ENCODE results near the gene KLF6.

The KLF6 gene

DNA sequence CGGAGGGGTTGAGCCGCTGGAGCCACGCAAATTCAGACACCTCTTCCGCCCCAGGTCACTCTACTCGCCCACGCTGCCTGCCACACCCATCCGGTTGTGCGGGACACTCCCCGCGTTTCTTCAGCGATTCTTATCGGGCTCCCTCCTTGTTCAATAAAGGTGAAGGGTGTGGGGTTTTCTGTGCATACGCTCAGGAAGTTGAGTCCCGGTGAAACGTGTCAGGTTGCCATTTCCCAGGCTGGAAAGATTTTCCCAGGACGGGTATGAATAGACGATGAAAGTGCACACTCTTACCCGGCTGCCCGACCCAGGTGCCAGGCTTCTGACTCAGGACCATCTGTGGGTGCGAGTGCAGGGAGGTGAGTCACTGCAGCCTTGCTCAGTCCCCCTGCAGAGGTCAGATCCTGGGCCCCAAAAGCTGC lies 22.0 kb downstream of the KLF6 start:
- H3K36me3 ChIP-seq (ENCODE audit: control insufficient read depth in 2 of 2, insufficient read depth in 2 of 2, low read length in 2 of 2), result no peaks in the 10 kb centered on the region
- H3K4me3 ChIP-seq (ENCODE audit: low read length in 2 of 2), result no peak overlapping the region
- H3K4me1 ChIP-seq (ENCODE audit: control insufficient read depth, insufficient read depth, low read length), result peaks cover 7% of the 10 kb centered on the region
- H3K9ac ChIP-seq (ENCODE audit: low read length in 2 of 2), result no peak overlapping the region
- H3K27me3 ChIP-seq (ENCODE audit: control insufficient read depth in 1 of 2, insufficient read depth in 2 of 2, low read length in 2 of 2), result no peaks in the 10 kb centered on the region
- H3K27ac ChIP-seq (ENCODE audit: low read length), result no peak overlapping the region
- H3K9me3 ChIP-seq (ENCODE audit: control insufficient read depth in 2 of 2, low read length in 2 of 2), result no peaks in the 10 kb centered on the region

DNA sequence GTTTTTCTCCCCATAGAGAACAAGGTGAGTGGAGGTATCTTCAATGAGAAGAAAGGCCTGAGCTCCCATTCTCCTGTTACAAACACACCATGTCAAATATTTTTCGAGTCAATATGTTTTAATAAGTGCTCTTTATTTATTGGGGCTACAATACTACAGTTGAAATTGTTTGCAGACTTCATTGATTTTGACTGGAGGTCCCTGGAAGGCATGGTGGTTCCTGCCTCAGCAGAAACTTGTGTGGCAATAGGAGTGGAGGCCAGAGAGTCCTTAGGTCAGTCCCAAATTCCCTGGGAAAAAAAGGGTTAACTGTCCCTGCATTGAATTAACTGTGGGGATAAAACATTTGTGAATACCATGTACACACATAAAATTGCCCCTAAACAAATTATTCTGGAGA lies 22.7 kb downstream of the KLF6 start:
- Histone ChIP-seq H3K27me3 (ENCODE audit: control insufficient read depth in 1 of 2, insufficient read depth in 2 of 2, low read length in 2 of 2) (no peaks in the 10 kb centered on the region), H3K27ac (ENCODE audit: low read length) (no peak overlapping the region), H3K9me3 (ENCODE audit: control insufficient read depth in 2 of 2, low read length in 2 of 2) (no peaks in the 10 kb centered on the region), H3K4me1 (ENCODE audit: control insufficient read depth, insufficient read depth, low read length) (peaks cover 7% of the 10 kb centered on the region), H3K4me3 (ENCODE audit: low read length in 2 of 2) (no peak overlapping the region), H3K9ac (ENCODE audit: low read length in 2 of 2) (no peak overlapping the region), H3K36me3 (ENCODE audit: control insufficient read depth in 2 of 2, insufficient read depth in 2 of 2, low read length in 2 of 2) (no peaks in the 10 kb centered on the region)

DNA sequence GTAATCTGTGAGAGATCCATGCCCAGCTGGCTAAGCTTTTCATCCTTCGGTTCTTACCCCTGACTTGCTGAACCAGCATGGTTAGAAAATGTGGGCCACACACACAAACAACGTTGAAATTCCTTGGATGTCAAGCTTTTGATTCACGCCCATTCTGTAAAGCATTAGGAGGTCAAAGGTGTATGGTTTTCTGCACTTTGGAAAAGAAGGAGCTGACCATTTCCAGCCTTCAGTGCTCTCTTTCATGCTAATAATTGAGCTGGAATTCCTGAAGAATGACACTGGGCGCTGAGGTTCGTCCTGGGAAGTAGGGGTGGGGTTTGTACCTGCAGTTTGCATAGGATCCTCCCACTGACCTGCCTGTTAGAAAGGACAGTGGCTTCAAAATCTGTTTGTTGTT lies 23.1 kb downstream of the KLF6 start:
- no peak overlapping the region for H3K27ac ChIP-seq (ENCODE audit: low read length)
- peaks cover 7% of the 10 kb centered on the region for H3K4me1 ChIP-seq (ENCODE audit: control insufficient read depth, insufficient read depth, low read length)
- H3K27me3 ChIP-seq (ENCODE audit: control insufficient read depth in 1 of 2, insufficient read depth in 2 of 2, low read length in 2 of 2), result no peaks in the 10 kb centered on the region
- no peaks in the 10 kb centered on the region for H3K36me3 ChIP-seq (ENCODE audit: control insufficient read depth in 2 of 2, insufficient read depth in 2 of 2, low read length in 2 of 2)
- no peak overlapping the region for H3K4me3 ChIP-seq (ENCODE audit: low read length in 2 of 2)
- no peaks in the 10 kb centered on the region for H3K9me3 ChIP-seq (ENCODE audit: control insufficient read depth in 2 of 2, low read length in 2 of 2)
- no peak overlapping the region for H3K9ac ChIP-seq (ENCODE audit: low read length in 2 of 2)

DNA sequence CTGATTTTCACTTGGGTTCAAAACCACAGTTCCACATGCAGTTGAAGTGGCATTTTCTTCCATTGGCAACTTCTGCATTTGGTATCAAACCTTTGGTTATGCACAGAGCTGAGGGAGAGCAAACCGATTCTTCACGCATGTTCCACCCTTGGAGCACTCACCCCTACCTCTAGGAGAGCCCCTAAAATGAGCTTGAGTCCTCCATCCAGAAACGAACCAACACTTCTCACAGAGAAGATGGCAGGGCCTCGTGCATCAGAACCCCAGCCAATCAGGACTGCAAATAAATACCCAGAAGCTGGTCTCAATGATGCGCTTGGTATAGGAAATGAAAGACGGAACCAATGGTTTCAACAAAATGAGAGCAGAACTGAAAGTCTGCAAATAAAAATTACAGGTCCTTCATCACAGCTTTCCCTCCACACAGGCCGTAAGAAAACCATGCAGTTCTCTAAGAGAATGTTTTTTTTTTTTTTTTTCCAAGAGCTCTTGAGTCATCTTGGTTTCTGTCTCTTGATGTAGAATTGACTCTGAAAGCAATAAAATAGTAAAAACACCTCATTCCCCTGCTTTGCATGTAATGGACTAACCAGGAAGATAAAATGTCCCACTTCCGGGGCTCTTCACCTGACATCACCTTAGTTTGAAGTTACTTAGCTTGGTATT lies 23.9 kb downstream of the KLF6 start:
- Histone ChIP-seq H3K9ac (ENCODE audit: low read length in 2 of 2) (no peak overlapping the region), H3K9me3 (ENCODE audit: control insufficient read depth in 2 of 2, low read length in 2 of 2) (no peaks in the 10 kb centered on the region), H3K27ac (ENCODE audit: low read length) (no peak overlapping the region), H3K4me3 (ENCODE audit: low read length in 2 of 2) (no peak overlapping the region), H3K4me1 (ENCODE audit: control insufficient read depth, insufficient read depth, low read length) (peaks cover 7% of the 10 kb centered on the region), H3K27me3 (ENCODE audit: control insufficient read depth in 1 of 2, insufficient read depth in 2 of 2, low read length in 2 of 2) (no peaks in the 10 kb centered on the region), H3K36me3 (ENCODE audit: control insufficient read depth in 2 of 2, insufficient read depth in 2 of 2, low read length in 2 of 2) (no peaks in the 10 kb centered on the region)

DNA sequence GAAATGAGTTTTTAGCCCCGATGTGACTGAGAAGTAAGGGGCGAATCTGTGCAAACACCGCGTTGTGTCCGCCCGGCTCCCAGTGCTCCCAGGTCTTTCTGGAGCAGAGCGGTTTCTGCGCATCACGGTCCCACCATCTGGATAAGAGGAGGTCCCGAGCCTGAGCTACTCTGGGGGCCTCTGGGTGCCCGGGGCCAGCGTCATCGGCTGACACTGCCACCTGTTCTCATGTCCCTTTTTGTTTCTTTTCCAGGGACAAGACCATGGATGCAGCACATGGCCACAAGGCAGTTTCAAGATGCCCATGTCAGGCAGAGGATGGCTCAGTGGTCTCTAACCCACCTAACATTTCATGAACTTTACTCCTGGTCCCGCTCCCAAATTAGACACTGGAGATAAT lies 24.9 kb downstream of the KLF6 start:
- Histone ChIP-seq H3K36me3 (ENCODE audit: control insufficient read depth in 2 of 2, insufficient read depth in 2 of 2, low read length in 2 of 2) (no peaks in the 10 kb centered on the region), H3K27ac (ENCODE audit: low read length) (no peak overlapping the region)

DNA sequence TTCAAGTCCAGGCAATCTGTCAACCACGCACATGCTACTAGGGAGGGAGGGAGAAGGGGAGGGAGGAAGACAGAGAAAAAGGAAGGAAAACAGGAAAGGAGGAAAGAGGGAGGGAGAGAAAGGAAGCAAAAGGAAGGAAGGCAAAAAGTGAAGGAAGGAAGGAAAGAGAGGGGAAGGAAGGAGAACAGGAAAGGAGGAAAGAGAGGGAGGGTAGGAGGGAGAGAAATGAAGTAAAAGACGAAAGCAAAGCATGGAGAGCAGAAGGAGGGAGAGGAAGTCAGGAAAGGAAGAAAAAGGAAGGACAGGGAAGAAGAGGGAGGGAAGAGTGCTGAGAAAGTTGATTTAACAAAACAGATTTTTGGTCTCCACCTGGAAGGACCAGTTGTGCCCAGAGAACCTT lies 25.6 kb downstream of the KLF6 start:
- Histone ChIP-seq H3K4me3 (ENCODE audit: low read length in 2 of 2) (no peak overlapping the region), H3K9ac (ENCODE audit: low read length in 2 of 2) (no peak overlapping the region), H3K27me3 (ENCODE audit: control insufficient read depth in 1 of 2, insufficient read depth in 2 of 2, low read length in 2 of 2) (no peaks in the 10 kb centered on the region), H3K9me3 (ENCODE audit: control insufficient read depth in 2 of 2, low read length in 2 of 2) (no peaks in the 10 kb centered on the region), H3K36me3 (ENCODE audit: control insufficient read depth in 2 of 2, insufficient read depth in 2 of 2, low read length in 2 of 2) (no peaks in the 10 kb centered on the region), H3K27ac (ENCODE audit: low read length) (no peak overlapping the region), H3K4me1 (ENCODE audit: control insufficient read depth, insufficient read depth, low read length) (peaks cover 4% of the 10 kb centered on the region)

More for the DNA sequence above, 24.9 kb downstream of the KLF6 start:
- Histone ChIP-seq H3K27me3 (ENCODE audit: control insufficient read depth in 1 of 2, insufficient read depth in 2 of 2, low read length in 2 of 2) (no peaks in the 10 kb centered on the region), H3K4me1 (ENCODE audit: control insufficient read depth, insufficient read depth, low read length) (peaks cover 4% of the 10 kb centered on the region), H3K9ac (ENCODE audit: low read length in 2 of 2) (no peak overlapping the region), H3K9me3 (ENCODE audit: control insufficient read depth in 2 of 2, low read length in 2 of 2) (no peaks in the 10 kb centered on the region), H3K4me3 (ENCODE audit: low read length in 2 of 2) (no peak overlapping the region)

DNA sequence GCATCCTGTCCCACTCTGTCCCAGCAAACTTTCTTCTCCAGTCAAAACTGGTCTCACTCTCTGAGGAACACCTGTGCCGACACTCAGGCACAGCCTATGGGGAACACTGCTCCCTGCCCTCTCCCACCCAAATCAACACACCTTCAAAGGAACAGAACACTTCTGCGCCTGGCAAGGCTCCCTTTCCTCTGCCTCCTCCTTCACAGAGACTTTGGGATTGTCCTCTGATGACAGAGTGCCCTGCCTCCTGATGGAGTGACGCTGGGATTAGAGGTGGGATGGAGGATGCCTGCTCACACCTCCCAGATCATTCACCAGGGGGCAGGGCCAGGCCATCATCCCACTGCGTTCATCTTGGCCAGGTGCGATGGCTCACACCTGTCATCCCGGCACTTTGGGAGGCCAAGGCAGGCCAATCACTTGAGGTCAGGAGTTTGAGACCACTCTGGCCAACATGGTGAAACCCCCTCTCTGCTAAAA lies 26.5 kb downstream of the KLF6 start:
- Histone ChIP-seq H3K27me3 (ENCODE audit: control insufficient read depth in 1 of 2, insufficient read depth in 2 of 2, low read length in 2 of 2) (no peaks in the 10 kb centered on the region), H3K9me3 (ENCODE audit: control insufficient read depth in 2 of 2, low read length in 2 of 2) (no peaks in the 10 kb centered on the region), H3K36me3 (ENCODE audit: control insufficient read depth in 2 of 2, insufficient read depth in 2 of 2, low read length in 2 of 2) (no peaks in the 10 kb centered on the region), H3K9ac (ENCODE audit: low read length in 2 of 2) (no peak overlapping the region), H3K4me1 (ENCODE audit: control insufficient read depth, insufficient read depth, low read length) (no peaks in the 10 kb centered on the region), H3K27ac (ENCODE audit: low read length) (no peak overlapping the region), H3K4me3 (ENCODE audit: low read length in 2 of 2) (no peak overlapping the region)

DNA sequence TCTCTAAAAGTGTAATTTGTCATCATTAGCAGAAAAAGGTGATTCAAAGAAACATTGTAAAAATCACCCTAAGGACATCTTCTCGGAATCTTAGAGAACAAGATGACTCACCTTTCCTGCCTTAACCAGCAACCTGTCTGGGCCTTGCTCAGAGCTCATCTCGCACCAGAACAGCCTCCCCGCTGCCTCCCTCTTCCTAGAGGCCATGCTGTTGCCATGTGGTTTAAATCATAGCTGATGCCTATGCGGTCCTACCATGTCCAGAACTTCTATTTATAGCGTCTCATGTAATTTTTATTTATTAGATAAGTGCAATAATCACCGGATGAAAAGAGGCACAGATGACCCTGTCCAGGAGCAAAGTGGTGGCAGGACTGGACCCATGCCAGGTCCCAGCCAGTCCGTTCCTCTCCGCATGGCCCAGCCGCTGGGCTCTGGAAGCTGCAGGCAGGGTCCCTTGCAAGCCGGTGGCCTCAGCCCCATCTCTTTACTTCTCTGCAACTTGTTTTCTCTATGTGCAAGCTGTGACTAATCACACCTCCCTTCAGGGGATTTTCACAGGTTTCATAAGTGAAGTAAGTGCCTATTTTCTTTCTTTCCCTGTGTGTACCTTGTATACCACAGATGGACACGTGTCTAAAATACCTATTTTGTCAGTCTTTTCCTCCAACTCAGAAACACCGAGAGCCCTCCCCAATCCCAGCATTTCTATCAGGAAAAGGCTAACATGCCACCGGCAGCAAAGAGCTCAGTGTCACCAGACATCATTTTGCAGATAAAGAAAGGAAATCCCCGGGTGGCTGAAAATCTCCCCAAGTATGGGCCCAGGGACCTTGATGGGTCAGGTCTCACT lies 27.1 kb downstream of the KLF6 start:
- no peaks in the 10 kb centered on the region for H3K36me3 ChIP-seq (ENCODE audit: control insufficient read depth in 2 of 2, insufficient read depth in 2 of 2, low read length in 2 of 2)
- no peaks in the 10 kb centered on the region for H3K27me3 ChIP-seq (ENCODE audit: control insufficient read depth in 1 of 2, insufficient read depth in 2 of 2, low read length in 2 of 2)
- no peaks in the 10 kb centered on the region for H3K4me1 ChIP-seq (ENCODE audit: control insufficient read depth, insufficient read depth, low read length)
- H3K27ac ChIP-seq (ENCODE audit: low read length), result no peak overlapping the region
- H3K4me3 ChIP-seq (ENCODE audit: low read length in 2 of 2), result no peak overlapping the region
- no peaks in the 10 kb centered on the region for H3K9me3 ChIP-seq (ENCODE audit: control insufficient read depth in 2 of 2, low read length in 2 of 2)
- H3K9ac ChIP-seq (ENCODE audit: low read length in 2 of 2), result no peak overlapping the region

DNA sequence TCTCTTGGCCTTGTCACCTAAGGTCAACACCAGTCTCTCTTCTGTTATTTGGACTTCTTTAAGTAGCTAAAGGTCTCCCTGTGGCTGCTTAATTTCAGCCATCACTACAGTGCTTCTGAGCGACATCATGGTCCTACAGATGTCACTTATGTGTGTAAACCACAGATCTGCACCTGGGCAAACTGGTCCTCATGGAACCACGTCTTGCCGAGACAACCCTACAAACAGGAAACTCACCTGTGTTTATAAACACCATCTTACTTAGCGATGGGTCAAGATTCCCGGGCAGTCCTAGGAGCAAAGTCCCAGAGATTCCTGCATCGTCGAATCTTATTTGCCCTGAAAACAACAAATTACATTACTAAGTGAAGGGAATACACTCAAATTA lies 27.8 kb downstream of the KLF6 start:
- H3K9me3 ChIP-seq (ENCODE audit: control insufficient read depth in 2 of 2, low read length in 2 of 2), result no peaks in the 10 kb centered on the region
- no peaks in the 10 kb centered on the region for H3K4me1 ChIP-seq (ENCODE audit: control insufficient read depth, insufficient read depth, low read length)
- H3K4me3 ChIP-seq (ENCODE audit: low read length in 2 of 2), result no peak overlapping the region
- H3K27me3 ChIP-seq (ENCODE audit: control insufficient read depth in 1 of 2, insufficient read depth in 2 of 2, low read length in 2 of 2), result no peaks in the 10 kb centered on the region
- no peak overlapping the region for H3K9ac ChIP-seq (ENCODE audit: low read length in 2 of 2)
- no peaks in the 10 kb centered on the region for H3K36me3 ChIP-seq (ENCODE audit: control insufficient read depth in 2 of 2, insufficient read depth in 2 of 2, low read length in 2 of 2)
- no peak overlapping the region for H3K27ac ChIP-seq (ENCODE audit: low read length)

DNA sequence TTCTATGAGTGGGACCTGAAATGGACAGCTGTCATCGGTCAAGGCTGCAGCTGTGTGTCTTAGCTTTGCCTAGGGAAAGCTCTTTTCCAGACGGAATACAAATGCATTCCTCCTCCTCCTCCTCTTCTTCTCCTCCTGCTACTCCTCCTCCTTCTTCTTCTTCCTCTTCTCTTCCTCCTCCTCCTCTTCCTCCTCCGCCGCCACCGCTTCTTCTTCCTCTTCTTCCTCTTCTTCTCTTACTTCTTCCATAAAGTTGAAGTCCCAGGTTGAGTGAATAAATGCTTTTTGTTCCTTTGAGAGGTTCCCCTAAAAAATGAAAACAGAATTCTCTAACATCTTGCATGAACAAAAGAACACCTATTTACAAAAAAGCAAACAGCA lies 28.7 kb downstream of the KLF6 start:
- Histone ChIP-seq H3K9me3 (ENCODE audit: control insufficient read depth in 2 of 2, low read length in 2 of 2) (no peaks in the 10 kb centered on the region), H3K36me3 (ENCODE audit: control insufficient read depth in 2 of 2, insufficient read depth in 2 of 2, low read length in 2 of 2) (no peaks in the 10 kb centered on the region), H3K4me3 (ENCODE audit: low read length in 2 of 2) (no peak overlapping the region), H3K27me3 (ENCODE audit: control insufficient read depth in 1 of 2, insufficient read depth in 2 of 2, low read length in 2 of 2) (no peaks in the 10 kb centered on the region), H3K4me1 (ENCODE audit: control insufficient read depth, insufficient read depth, low read length) (no peaks in the 10 kb centered on the region), H3K9ac (ENCODE audit: low read length in 2 of 2) (no peak overlapping the region), H3K27ac (ENCODE audit: low read length) (no peak overlapping the region)
